Nephron (organoid): ENCODE data around the gene ULK4.
A peak's percentile ranks its signal among the peaks of the same experiment; 100 is the strongest.

ENCODE experiments used
- H3K27ac Mint-ChIP-seq, 3 experiments: 2 replicates each; pipeline ENCODE4 v1.8.0; 2020; ENCODE audit warnings: mixed read lengths in 3 of 3, mild to moderate bottlenecking in 2 of 3, moderate library complexity in 1 of 3
- H3K27me3 Mint-ChIP-seq: 2 replicates; pipeline ENCODE4 v1.8.0; 2021; ENCODE audit warnings: low read depth, mild to moderate bottlenecking, moderate library complexity, mixed read lengths
- H3K36me3 Mint-ChIP-seq: 2 replicates; pipeline ENCODE4 v1.8.0; 2020; ENCODE audit warnings: low read depth, mixed read lengths
- H3K4me1 Mint-ChIP-seq: 2 replicates; pipeline ENCODE4 v1.8.0; 2020; ENCODE audit warnings: mixed read lengths
- H3K4me3 Mint-ChIP-seq, 3 experiments: 2 replicates each; pipeline ENCODE4 v1.8.0; 2020; ENCODE audit warnings: mild to moderate bottlenecking in 3 of 3, mixed read lengths in 3 of 3, moderate library complexity in 2 of 3
- H3K9me3 Mint-ChIP-seq: 2 replicates; pipeline ENCODE4 v1.8.0; 2020; ENCODE audit warnings: mixed read lengths
- TF ChIP-seq, protein P1 (sequence below), 3 experiments: fragments of 200-600 bp; sonication (generic); IDR thresholded peaks; one replicate each; pipeline ENCODE4 v1.5.0; 2021; ENCODE audit warnings: antibody characterized with exemption in 3 of 3; ENCODE audit not compliant: unreplicated experiment in 3 of 3

The ULK4 gene

GRCh38 chr3:41330465-41330864 is 631.4 kb downstream of the ULK4 start:
- H3K4me1 Mint-ChIP-seq: peaks cover 4% of the 10 kb centered on the region
- H3K36me3 Mint-ChIP-seq: no peaks in the 10 kb centered on the region
- no peaks in the 10 kb centered on the region for H3K27me3 Mint-ChIP-seq
- TF ChIP-seq, protein P1, sequence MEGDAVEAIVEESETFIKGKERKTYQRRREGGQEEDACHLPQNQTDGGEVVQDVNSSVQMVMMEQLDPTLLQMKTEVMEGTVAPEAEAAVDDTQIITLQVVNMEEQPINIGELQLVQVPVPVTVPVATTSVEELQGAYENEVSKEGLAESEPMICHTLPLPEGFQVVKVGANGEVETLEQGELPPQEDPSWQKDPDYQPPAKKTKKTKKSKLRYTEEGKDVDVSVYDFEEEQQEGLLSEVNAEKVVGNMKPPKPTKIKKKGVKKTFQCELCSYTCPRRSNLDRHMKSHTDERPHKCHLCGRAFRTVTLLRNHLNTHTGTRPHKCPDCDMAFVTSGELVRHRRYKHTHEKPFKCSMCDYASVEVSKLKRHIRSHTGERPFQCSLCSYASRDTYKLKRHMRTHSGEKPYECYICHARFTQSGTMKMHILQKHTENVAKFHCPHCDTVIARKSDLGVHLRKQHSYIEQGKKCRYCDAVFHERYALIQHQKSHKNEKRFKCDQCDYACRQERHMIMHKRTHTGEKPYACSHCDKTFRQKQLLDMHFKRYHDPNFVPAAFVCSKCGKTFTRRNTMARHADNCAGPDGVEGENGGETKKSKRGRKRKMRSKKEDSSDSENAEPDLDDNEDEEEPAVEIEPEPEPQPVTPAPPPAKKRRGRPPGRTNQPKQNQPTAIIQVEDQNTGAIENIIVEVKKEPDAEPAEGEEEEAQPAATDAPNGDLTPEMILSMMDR (IDR thresholded peaks at IDR 0.05; ENCODE audit: unreplicated experiment in 3 of 3): no peak
- H3K4me3 Mint-ChIP-seq: no peak overlapping the region
- no peaks in the 10 kb centered on the region for H3K9me3 Mint-ChIP-seq
- H3K27ac Mint-ChIP-seq: no peak overlapping the region

DNA sequence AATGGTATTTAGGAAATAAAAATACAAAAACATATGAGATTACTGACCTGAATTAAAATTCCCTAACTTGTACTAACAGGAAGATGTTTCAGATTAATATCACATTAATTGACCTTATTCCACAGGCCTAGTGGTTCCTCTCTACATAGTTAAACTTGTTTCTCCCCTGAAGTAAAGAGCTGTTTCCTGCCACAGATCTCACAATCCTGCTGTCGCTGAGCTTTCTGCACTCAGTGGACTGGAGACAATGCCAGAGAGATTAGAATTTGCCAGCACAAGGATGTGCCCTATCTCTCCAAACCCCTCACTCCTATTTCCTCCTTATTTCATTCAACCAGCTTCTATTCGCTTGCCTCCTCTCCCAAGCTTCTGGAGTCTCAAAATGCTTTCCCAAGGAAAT is 632.0 kb downstream of the ULK4 start:
- Mint-ChIP-seq H3K27ac (no peak overlapping the region), H3K27me3 (no peaks in the 10 kb centered on the region)
- TF ChIP-seq, protein P1 (IDR thresholded peaks at IDR 0.05; ENCODE audit: unreplicated experiment in 3 of 3): no peak

GRCh38 chr3:41328926-41329325 is 633.0 kb downstream of the ULK4 start:
- H3K27ac Mint-ChIP-seq: no peak overlapping the region
- TF ChIP-seq, protein P1 (IDR thresholded peaks at IDR 0.05; ENCODE audit: unreplicated experiment in 3 of 3): no peak
- no peaks in the 10 kb centered on the region for H3K9me3 Mint-ChIP-seq
- H3K4me3 Mint-ChIP-seq: no peak overlapping the region
- peaks cover 3% of the 10 kb centered on the region for H3K27me3 Mint-ChIP-seq
- H3K36me3 Mint-ChIP-seq: no peaks in the 10 kb centered on the region
- no peaks in the 10 kb centered on the region for H3K4me1 Mint-ChIP-seq

More for the DNA sequence above, 632.0 kb downstream of the ULK4 start:
- H3K36me3 Mint-ChIP-seq: no peaks in the 10 kb centered on the region
- no peak overlapping the region for H3K4me3 Mint-ChIP-seq
- peaks cover 4% of the 10 kb centered on the region for H3K4me1 Mint-ChIP-seq
- no peaks in the 10 kb centered on the region for H3K9me3 Mint-ChIP-seq

- no peaks in the 10 kb centered on the region for H3K9me3 Mint-ChIP-seq
- no peak overlapping the region for H3K4me3 Mint-ChIP-seq
- peaks cover 6% of the 10 kb centered on the region for H3K4me1 Mint-ChIP-seq
- H3K36me3 Mint-ChIP-seq: no peaks in the 10 kb centered on the region
- TF ChIP-seq, protein P1 (IDR thresholded peaks at IDR 0.05; ENCODE audit: unreplicated experiment in 3 of 3): no peak
- peaks cover 3% of the 10 kb centered on the region for H3K27me3 Mint-ChIP-seq
- H3K27ac Mint-ChIP-seq: no peak overlapping the region
Measured at GRCh38 chr3:41327718-41328117, 634.2 kb downstream of the ULK4 start.

DNA sequence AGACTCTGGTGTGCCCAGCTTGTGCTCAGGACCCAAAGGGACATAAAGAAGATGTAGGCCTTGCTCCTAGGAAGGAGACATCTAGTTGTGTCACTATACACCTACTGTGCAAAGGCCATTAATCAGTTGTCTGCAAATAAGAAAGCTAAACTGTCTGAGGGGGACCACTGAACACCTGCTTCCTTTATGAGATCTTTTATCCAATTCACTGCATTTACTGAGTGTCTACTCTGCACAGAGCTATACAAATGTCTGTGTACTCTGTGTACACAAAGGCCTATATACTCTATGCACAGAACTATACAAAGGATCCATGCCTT is 637.8 kb downstream of the ULK4 start:
- no peak overlapping the region for H3K27ac Mint-ChIP-seq
- H3K4me1 Mint-ChIP-seq: peaks cover 6% of the 10 kb centered on the region
- no peaks in the 10 kb centered on the region for H3K9me3 Mint-ChIP-seq
- H3K27me3 Mint-ChIP-seq: peaks cover 3% of the 10 kb centered on the region
- TF ChIP-seq, protein P1 (IDR thresholded peaks at IDR 0.05; ENCODE audit: unreplicated experiment in 3 of 3): no peak
- no peak overlapping the region for H3K4me3 Mint-ChIP-seq
- no peaks in the 10 kb centered on the region for H3K36me3 Mint-ChIP-seq

DNA sequence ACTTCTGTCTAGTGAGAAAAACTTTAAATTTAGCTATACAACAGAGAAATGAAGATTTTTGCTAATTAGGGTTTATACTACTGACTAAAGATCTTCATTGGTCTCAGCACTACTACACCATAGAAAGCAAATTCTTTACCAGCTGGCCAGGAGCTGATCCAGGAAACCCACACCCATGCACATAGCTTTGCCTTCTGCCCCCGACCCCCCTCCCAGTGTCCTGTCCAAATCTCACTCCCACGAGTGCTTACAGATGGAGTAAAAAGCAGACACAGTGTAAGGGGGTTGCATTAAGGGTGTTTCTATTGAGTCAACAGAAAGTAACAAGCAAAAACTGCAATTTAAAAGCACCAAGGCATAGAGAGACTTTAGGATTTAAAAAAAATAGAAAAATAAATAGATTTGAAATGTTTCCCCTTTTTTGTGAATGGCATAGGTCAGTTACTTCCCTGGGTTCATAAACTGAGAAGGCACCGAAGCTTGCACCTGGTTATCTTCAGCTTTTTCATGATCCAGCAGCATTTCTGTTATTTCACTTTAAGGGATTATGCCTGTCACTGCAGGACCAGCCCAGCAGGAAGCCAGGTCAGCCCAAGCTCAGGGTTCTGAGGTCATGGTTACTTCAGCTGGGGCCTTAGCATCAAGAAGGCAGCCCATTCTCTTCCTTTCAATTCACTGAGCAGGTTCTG is 638.3 kb downstream of the ULK4 start:
- TF ChIP-seq, protein P1 (IDR thresholded peaks at IDR 0.05; ENCODE audit: unreplicated experiment in 3 of 3): no peak

More for the DNA sequence above, 638.3 kb downstream of the ULK4 start:
- Mint-ChIP-seq H3K27me3 (peaks cover 3% of the 10 kb centered on the region), H3K9me3 (no peaks in the 10 kb centered on the region), H3K4me1 (peaks cover 6% of the 10 kb centered on the region), H3K4me3 (no peak overlapping the region), H3K27ac (peak overlapping the region in 1 of 3 experiments; percentile 43), H3K36me3 (no peaks in the 10 kb centered on the region)
